PC-3 (cell line): ENCODE measurements around the gene NRXN2. TPM values are rescaled to one million over a fixed set of nuclear protein-coding genes. Genes with fewer than 3 reads are reported as not detected.

ENCODE experiments used
- ATAC-seq: fragments of 200-7000 bp; cut with Tn5 transposase; 2 replicates; pipeline ENCODE4 v1.9.1; 2020; ENCODE audit warnings: mild to moderate bottlenecking, moderate library complexity
- BruUV-seq: library from RNA; stranded (reverse); fragments of 400-500 nt; replicated peaks from 2 replicates; lab custom pipeline; 2021; lab: Mats Ljungman, UMichigan
- CTCF ChIA-PET: fragments of 300-600 bp; sonication (Branson Sonifier 250); formaldehyde crosslinking; loops from one replicate; lab custom pipeline; 2022; ENCODE audit warnings: antibody characterized with exemption; lab: Charles Lee
- POLR2A ChIA-PET: fragments of 300-600 bp; sonication (Branson Sonifier 250); formaldehyde crosslinking; loops from one replicate; lab custom pipeline; 2022; ENCODE audit warnings: antibody characterized with exemption; ENCODE audit not compliant: unreplicated experiment; lab: Charles Lee
- DNase-seq: peaks from one replicate; pipeline ENCODE4 v3.0.0-alpha.2; 2015
- H2AFZ ChIP-seq: fragments of 300-600 bp; sonication (generic); 2 replicates; pipeline ENCODE4 v1.6.0; 2016; ENCODE audit warnings: antibody characterized with exemption, low read length
- H3F3A ChIP-seq: fragments of 300-600 bp; sonication (generic); one replicate; pipeline ENCODE4 v1.6.0; 2017; ENCODE audit warnings: antibody characterized with exemption, low read length, control low read depth, mild to moderate bottlenecking; ENCODE audit not compliant: unreplicated experiment
- H3K27ac ChIP-seq: fragments of 300-600 bp; sonication (generic); 2 replicates; pipeline ENCODE4 v1.5.1; 2016; ENCODE audit warnings: mild to moderate bottlenecking, low read length
- H3K27me3 ChIP-seq: fragments of 300-600 bp; sonication (generic); 2 replicates; pipeline ENCODE4 v1.6.1; 2016; ENCODE audit warnings: low read length, mixed read lengths
- H3K36me3 ChIP-seq: fragments of 300-600 bp; sonication (generic); 2 replicates; pipeline ENCODE4 v1.6.1; 2016; ENCODE audit warnings: low read depth, mixed run types, low read length, mixed read lengths
- H3K4me1 ChIP-seq: fragments of 300-600 bp; sonication (generic); 2 replicates; pipeline ENCODE4 v1.5.1; 2016; ENCODE audit warnings: low read length; ENCODE audit not compliant: insufficient read depth
- H3K4me2 ChIP-seq: fragments of 300-600 bp; sonication (generic); 2 replicates; pipeline ENCODE4 v1.6.0; 2016; ENCODE audit warnings: low read length
- H3K4me3 ChIP-seq: fragments of 300-600 bp; sonication (generic); 2 replicates; pipeline ENCODE4 v1.5.1; 2016; ENCODE audit warnings: mild to moderate bottlenecking, low read length, mixed read lengths
- H3K79me2 ChIP-seq: fragments of 300-600 bp; sonication (generic); 2 replicates; pipeline ENCODE4 v1.6.1; 2017; ENCODE audit warnings: low read length, mixed read lengths
- H3K9ac ChIP-seq: fragments of 300-600 bp; sonication (generic); 2 replicates; pipeline ENCODE4 v1.6.0; 2016; ENCODE audit warnings: mild to moderate bottlenecking, low read length
- H3K9me2 ChIP-seq: fragments of 300-600 bp; sonication (generic); replicated peaks from 2 replicates; pipeline ENCODE4 v1.6.1; 2016; ENCODE audit warnings: mixed run types, low read length, mixed read lengths
- H3K9me3 ChIP-seq: fragments of 300-600 bp; sonication (generic); 2 replicates; pipeline ENCODE4 v1.6.1; 2016; ENCODE audit warnings: low read length, mixed read lengths
- H4K20me1 ChIP-seq: fragments of 300-600 bp; sonication (generic); 2 replicates; pipeline ENCODE4 v1.6.1; 2016; ENCODE audit warnings: low read length, mixed read lengths
- EZH2 ChIP-seq: fragments of 300-600 bp; sonication (generic); IDR thresholded peaks from one replicate; pipeline ENCODE4 v1.6.1; 2017; ENCODE audit warnings: antibody characterized with exemption, mild to moderate bottlenecking, low read length; ENCODE audit not compliant: unreplicated experiment
- EZH2phosphoT487 ChIP-seq: fragments of 300-600 bp; sonication (generic); IDR thresholded peaks from 2 replicates; pipeline ENCODE4 v1.6.1; 2018; ENCODE audit warnings: mild to moderate bottlenecking, antibody characterized with exemption, low read length, borderline replicate concordance
- intact Hi-C: fragments of 100-400 bp; cut with micrococcal nuclease; formaldehyde crosslinking; loops from 2 replicates; pipeline ENCODE4 v1.9.0; 2023
- total RNA-seq: library from RNA; depleted of rRNA; stranded (reverse); fragments of >200 nt; gene quantifications from 2 replicates; pipeline ENCODE4 v1.2.3, GENCODE V29; 2014
- TF ChIP-seq, protein P1 (sequence below): fragments of 300-600 bp; sonication (generic); conservative IDR thresholded peaks from 2 replicates; pipeline ENCODE4 v1.5.1; 2017; ENCODE audit warnings: antibody characterized with exemption, low read depth, mild to moderate bottlenecking, low read length

NRXN2 gene
- total RNA-seq, 1 experiment from 2014 or later: not detected

DNA sequence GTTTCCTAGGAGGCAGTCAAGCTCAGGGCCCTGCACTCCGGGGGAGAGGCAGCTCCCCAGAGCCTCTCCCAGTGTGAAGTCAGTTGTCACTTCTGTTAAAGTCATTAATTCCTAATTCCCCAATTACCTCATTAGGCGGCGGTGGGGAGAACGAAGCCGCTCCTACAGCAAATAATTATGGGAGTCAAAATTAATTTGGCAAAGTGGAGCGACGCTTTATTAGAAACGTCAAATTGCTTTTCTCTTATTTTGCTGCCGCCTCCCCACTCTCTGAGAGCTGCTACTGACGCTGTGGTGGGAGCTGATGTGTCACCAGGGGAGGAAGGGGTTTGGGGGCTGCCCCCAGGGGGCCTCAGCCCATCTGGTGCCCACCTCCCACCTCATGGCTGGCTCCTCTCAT lies 90.3 kb downstream of the NRXN2 start:
- Histone ChIP-seq H3K9me2 (no peaks in the 10 kb centered on the region), H3K9ac (no peak overlapping the region), H3F3A (no peaks in the 10 kb centered on the region), H2AFZ (no peak overlapping the region), H3K79me2 (no peaks in the 10 kb centered on the region), H3K36me3 (no peaks in the 10 kb centered on the region), H3K27me3 (peaks cover 19% of the 10 kb centered on the region), H4K20me1 (no peaks in the 10 kb centered on the region), H3K4me1 (no peaks in the 10 kb centered on the region), H3K4me2 (no peak overlapping the region), H3K27ac (no peak overlapping the region), H3K4me3 (no peak overlapping the region), H3K9me3 (no peaks in the 10 kb centered on the region)
- ATAC-seq (no peak), DNase-seq (no peak)
- intact Hi-C loops: no loop called here
- TF ChIP-seq, protein P1, sequence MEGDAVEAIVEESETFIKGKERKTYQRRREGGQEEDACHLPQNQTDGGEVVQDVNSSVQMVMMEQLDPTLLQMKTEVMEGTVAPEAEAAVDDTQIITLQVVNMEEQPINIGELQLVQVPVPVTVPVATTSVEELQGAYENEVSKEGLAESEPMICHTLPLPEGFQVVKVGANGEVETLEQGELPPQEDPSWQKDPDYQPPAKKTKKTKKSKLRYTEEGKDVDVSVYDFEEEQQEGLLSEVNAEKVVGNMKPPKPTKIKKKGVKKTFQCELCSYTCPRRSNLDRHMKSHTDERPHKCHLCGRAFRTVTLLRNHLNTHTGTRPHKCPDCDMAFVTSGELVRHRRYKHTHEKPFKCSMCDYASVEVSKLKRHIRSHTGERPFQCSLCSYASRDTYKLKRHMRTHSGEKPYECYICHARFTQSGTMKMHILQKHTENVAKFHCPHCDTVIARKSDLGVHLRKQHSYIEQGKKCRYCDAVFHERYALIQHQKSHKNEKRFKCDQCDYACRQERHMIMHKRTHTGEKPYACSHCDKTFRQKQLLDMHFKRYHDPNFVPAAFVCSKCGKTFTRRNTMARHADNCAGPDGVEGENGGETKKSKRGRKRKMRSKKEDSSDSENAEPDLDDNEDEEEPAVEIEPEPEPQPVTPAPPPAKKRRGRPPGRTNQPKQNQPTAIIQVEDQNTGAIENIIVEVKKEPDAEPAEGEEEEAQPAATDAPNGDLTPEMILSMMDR: no peak
- TF ChIP-seq EZH2phosphoT487 (no peak), EZH2 (no peak)
- CTCF ChIA-PET: no interaction called here
- POLR2A ChIA-PET: no interaction called here
- no TSS peak for BruUV-seq

DNA sequence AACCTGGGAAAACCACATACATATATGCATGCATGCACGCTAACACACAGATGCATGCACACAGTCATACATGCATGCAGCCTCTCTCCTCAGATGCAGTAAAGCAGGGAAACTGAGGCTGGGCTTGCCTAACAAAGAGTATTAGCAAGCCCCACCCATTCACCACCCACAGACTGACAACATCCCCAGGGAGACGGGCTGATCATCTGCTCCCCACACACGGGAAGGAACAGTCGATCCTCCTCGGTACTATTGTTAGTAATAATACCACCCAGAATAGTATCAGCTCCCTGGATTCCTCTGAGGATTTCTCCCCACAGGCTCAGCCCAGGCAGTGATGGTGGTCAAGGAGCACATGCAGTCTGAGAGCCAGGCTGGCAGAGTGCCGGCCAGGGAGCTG lies 90.8 kb downstream of the NRXN2 start:
- H3K27me3 ChIP-seq: peaks cover 19% of the 10 kb centered on the region
- H2AFZ ChIP-seq: no peak overlapping the region
- H3K27ac ChIP-seq: no peak overlapping the region
- H3K36me3 ChIP-seq: no peaks in the 10 kb centered on the region
- CTCF ChIA-PET: no interaction called here
- ATAC-seq (no peak), DNase-seq (no peak)
- no peaks in the 10 kb centered on the region for H3K9me2 ChIP-seq
- POLR2A ChIA-PET: no interaction called here
- H3K9me3 ChIP-seq: no peaks in the 10 kb centered on the region
- TF ChIP-seq, protein P1: no peak
- TF ChIP-seq EZH2: no peak
- TF ChIP-seq EZH2phosphoT487: no peak
- H3K79me2 ChIP-seq: no peaks in the 10 kb centered on the region
- BruUV-seq: no TSS peak
- no peak overlapping the region for H3K9ac ChIP-seq
- H3K4me2 ChIP-seq: no peak overlapping the region
- H3F3A ChIP-seq: no peaks in the 10 kb centered on the region
- H3K4me1 ChIP-seq: no peaks in the 10 kb centered on the region
- no peaks in the 10 kb centered on the region for H4K20me1 ChIP-seq
- intact Hi-C loops: no loop called here
- no peak overlapping the region for H3K4me3 ChIP-seq

DNA sequence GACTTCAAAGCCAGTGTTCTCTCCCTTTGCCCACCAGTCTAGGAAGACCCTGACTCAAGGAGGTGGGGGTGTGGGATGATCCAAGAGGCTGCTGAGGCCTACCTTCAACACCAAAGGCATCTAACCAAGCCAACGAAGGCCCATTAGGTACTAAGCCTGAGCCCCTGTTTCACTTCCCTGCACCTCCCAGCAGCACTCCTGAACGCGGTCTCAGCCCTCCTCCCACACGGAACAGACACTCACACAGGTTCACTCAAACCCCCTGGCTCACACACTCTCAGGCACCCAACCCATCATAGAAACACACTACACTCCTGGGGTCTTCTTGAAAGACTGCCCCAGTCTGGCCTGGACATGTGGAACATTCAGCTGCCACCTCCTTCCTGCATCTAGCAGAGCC lies 91.3 kb downstream of the NRXN2 start:
- BruUV-seq: no TSS peak
- CTCF ChIA-PET: no interaction called here
- peaks cover 19% of the 10 kb centered on the region for H3K27me3 ChIP-seq

More for the DNA sequence above, 91.3 kb downstream of the NRXN2 start:
- intact Hi-C loops: no loop called here
- H3K4me2 ChIP-seq: no peak overlapping the region
- no peaks in the 10 kb centered on the region for H3K9me3 ChIP-seq
- DNase-seq: no peak
- H2AFZ ChIP-seq: no peak overlapping the region
- H3K9me2 ChIP-seq: no peaks in the 10 kb centered on the region
- no peak for TF ChIP-seq EZH2
- POLR2A ChIA-PET: no interaction called here
- no peak overlapping the region for H3K4me3 ChIP-seq
- H3K4me1 ChIP-seq: no peaks in the 10 kb centered on the region
- H3K27ac ChIP-seq: no peak overlapping the region
- no peaks in the 10 kb centered on the region for H3K36me3 ChIP-seq
- H4K20me1 ChIP-seq: no peaks in the 10 kb centered on the region
- no peaks in the 10 kb centered on the region for H3K79me2 ChIP-seq
- H3F3A ChIP-seq: no peaks in the 10 kb centered on the region
- H3K9ac ChIP-seq: no peak overlapping the region
- no peak for ATAC-seq
